CD4-positive, alpha-beta T cell (primary cell): ENCODE results near the gene INPP4A. TPM values are rescaled to one million over a fixed set of nuclear protein-coding genes. Genes with fewer than 3 reads are reported as not detected.
A peak's percentile ranks its signal among the peaks of the same experiment; 100 is the strongest.

ENCODE experiments used
- ATAC-seq: fragments of 200-7000 bp; cut with Tn5 transposase; one replicate; pipeline ENCODE4 v1.10.0; 2022; ENCODE audit warnings: mild to moderate bottlenecking; ENCODE audit not compliant: poor library complexity
- CTCF ChIA-PET: fragments of 350-600 bp; sonication (Branson Sonifier 250); formaldehyde crosslinking; loops from one replicate; lab custom pipeline; 2021; ENCODE audit warnings: antibody characterized with exemption, inconsistent platforms; lab: Charles Lee
- POLR2A ChIA-PET: fragments of 350-600 bp; sonication (Branson Sonifier 250); formaldehyde crosslinking; loops from one replicate; lab custom pipeline; 2021; ENCODE audit warnings: antibody characterized with exemption, inconsistent platforms; lab: Charles Lee
- DNase-seq, 14 experiments: peaks; one replicate each; pipeline ENCODE4 v3.0.0-alpha.2; 2013 to 2020; ENCODE audit warnings: mixed read lengths in 2 of 14
- H3K27ac ChIP-seq, 2 donors: one replicate each; pipeline versions ENCODE4 v1.5.1 to v1.7.0; 2013; ENCODE audit warnings: low read length in 2 of 2, low read depth in 1 of 2, mild to moderate bottlenecking in 1 of 2
- H3K27me3 ChIP-seq, 2 experiments: 1 replicate in 1 of 2; 2 replicates in 1 of 2; pipeline versions ENCODE4 v1.6.1 to v1.7.0; 2013; ENCODE audit warnings: low read length in 2 of 2, control low read depth in 1 of 2, mild to moderate bottlenecking in 1 of 2, moderate library complexity in 1 of 2; ENCODE audit not compliant: insufficient read depth in 2 of 2, control insufficient read depth in 1 of 2
- H3K36me3 ChIP-seq: one replicate; pipeline ENCODE4 v1.6.1; 2013; ENCODE audit warnings: low read length, control low read depth; ENCODE audit not compliant: insufficient read depth
- H3K4me1 ChIP-seq: one replicate; pipeline ENCODE4 v1.6.1; 2013; ENCODE audit warnings: low read length, control low read depth; ENCODE audit not compliant: insufficient read depth
- H3K4me3 ChIP-seq: one replicate; pipeline ENCODE4 v1.5.1; 2013; ENCODE audit warnings: mild to moderate bottlenecking, low read length, moderate library complexity
- H3K9me3 ChIP-seq, 2 experiments: 1 replicate in 1 of 2; 2 replicates in 1 of 2; pipeline versions ENCODE4 v1.6.1 to v1.7.0; 2013; ENCODE audit warnings: low read length in 2 of 2, mild to moderate bottlenecking in 2 of 2, control low read depth in 1 of 2, moderate library complexity in 1 of 2; ENCODE audit not compliant: control insufficient read depth in 1 of 2, insufficient read depth in 1 of 2
- H3K27ac Mint-ChIP-seq: one replicate; pipeline ENCODE4 v1.8.0; 2020; ENCODE audit warnings: mixed read lengths
- H3K27me3 Mint-ChIP-seq: one replicate; pipeline ENCODE4 v1.8.0; 2021; ENCODE audit warnings: mixed read lengths
- H3K36me3 Mint-ChIP-seq: one replicate; pipeline ENCODE4 v1.8.0; 2021; ENCODE audit warnings: low read depth, mixed read lengths
- H3K4me1 Mint-ChIP-seq: one replicate; pipeline ENCODE4 v1.8.0; 2021; ENCODE audit warnings: low read depth, mixed read lengths
- H3K4me3 Mint-ChIP-seq: one replicate; pipeline ENCODE4 v1.8.0; 2020; ENCODE audit warnings: mild to moderate bottlenecking, mixed read lengths
- H3K9me3 Mint-ChIP-seq: one replicate; pipeline ENCODE4 v1.8.0; 2020; ENCODE audit warnings: mixed read lengths
- intact Hi-C, 2 experiments: fragments of 100-400 bp; cut with DNase I in 1 of 2; cut with micrococcal nuclease in 1 of 2; formaldehyde crosslinking; loops; one replicate each; pipeline versions ENCODE4 v1.15.1 to v1.9.0; 2023 to 2025; cut with DNase I, micrococcal nuclease
- total RNA-seq, 174 experiments: library from RNA in 2 of 174; stranded (reverse) in 2 of 174; gene quantifications; one replicate each; pipeline ENCODE4 v1.2.3 and lab custom pipeline; 2021 to 2026
- TF ChIP-seq, protein P1 (sequence below): fragments of 200-600 bp; IDR thresholded peaks from one replicate; pipeline ENCODE4 v1.8.0; 2022; ENCODE audit warnings: antibody characterized with exemption, mild to moderate bottlenecking

The INPP4A gene
- total RNA-seq, 2 experiments from 2014 or later, result 86.4 to 89.2 TPM

DNA sequence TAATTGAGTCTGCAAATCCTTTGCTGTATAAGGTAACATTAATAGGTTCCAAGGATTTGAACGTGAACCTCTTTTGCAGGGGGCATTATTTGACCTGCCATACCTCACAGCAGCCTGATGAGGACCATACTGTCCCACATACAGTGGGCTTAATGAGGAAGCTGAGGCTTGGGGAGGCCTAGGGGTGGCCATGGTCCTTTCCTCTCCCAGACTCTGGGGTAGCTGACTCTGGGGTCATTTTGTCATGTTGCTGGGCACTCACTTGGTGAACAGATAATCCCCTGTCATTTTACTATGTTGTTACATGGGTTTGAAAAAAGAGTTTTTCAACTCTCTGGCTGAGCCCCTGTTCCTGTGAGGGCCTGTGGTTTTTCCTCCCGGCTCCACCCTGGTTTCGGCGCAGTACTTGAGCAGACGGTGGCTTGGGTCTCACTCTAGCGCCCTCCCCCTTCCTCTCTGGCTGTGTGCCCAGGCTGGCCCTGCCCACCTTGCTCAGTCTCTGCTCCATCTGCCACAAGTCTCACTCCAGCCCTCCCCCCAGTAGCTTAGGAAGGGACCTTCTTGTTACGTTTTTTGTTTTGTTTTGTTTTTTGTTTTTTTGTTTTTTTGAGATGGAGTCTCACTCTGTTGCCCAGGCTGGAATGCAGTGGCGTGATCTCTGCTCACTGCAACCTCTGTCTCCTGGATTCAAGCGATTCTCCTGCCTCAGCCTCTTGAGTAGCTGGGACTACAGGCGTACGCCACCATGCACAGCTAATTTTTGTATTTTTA, 21.0 kb downstream of the INPP4A start:
- Histone ChIP-seq H3K9me3 (no peaks in the 10 kb centered on the region), H3K27me3 (no peaks in the 10 kb centered on the region), H3K4me1 (peaks cover 95% of the 10 kb centered on the region), H3K27ac (peak overlapping the region; percentile 79 to 87), H3K4me3 (peak overlapping the region; percentile 40), H3K36me3 (no peaks in the 10 kb centered on the region)
- no peaks in the 10 kb centered on the region for H3K9me3 Mint-ChIP-seq
- H3K4me3 Mint-ChIP-seq, result peak overlapping the region; percentile 89
- no peaks in the 10 kb centered on the region for H3K27me3 Mint-ChIP-seq
- intact Hi-C loops, result loop anchor here (2.0 to 10.0 kb wide), 5 partner anchors 13 to 471 kb away; partner anchors contain the start of genes MGAT4A (in 1 of the 2) and TMEM131 (in 1 of the 2)
- TF ChIP-seq, protein P1, sequence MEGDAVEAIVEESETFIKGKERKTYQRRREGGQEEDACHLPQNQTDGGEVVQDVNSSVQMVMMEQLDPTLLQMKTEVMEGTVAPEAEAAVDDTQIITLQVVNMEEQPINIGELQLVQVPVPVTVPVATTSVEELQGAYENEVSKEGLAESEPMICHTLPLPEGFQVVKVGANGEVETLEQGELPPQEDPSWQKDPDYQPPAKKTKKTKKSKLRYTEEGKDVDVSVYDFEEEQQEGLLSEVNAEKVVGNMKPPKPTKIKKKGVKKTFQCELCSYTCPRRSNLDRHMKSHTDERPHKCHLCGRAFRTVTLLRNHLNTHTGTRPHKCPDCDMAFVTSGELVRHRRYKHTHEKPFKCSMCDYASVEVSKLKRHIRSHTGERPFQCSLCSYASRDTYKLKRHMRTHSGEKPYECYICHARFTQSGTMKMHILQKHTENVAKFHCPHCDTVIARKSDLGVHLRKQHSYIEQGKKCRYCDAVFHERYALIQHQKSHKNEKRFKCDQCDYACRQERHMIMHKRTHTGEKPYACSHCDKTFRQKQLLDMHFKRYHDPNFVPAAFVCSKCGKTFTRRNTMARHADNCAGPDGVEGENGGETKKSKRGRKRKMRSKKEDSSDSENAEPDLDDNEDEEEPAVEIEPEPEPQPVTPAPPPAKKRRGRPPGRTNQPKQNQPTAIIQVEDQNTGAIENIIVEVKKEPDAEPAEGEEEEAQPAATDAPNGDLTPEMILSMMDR, result no peak
- ChIA-PET POLR2A (interaction anchor here (0.6 to 8.8 kb wide), 18 partner anchors 10 to 752 kb away, joined by 3 to 213 read pairs (median 4); partner anchors contain the start of genes INPP4A, MGAT4A and ZAP70), CTCF (interaction anchor here (1.0 to 5.8 kb wide), 4 partner anchors 10 to 53 kb away, joined by 3 to 27 read pairs (median 3); no protein-coding TSS in a partner anchor)
- peak; percentile 71 for ATAC-seq
- H3K27ac Mint-ChIP-seq, result peak overlapping the region; percentile 95
- peak; percentile 62 to 94 (median 89) for DNase-seq
- peaks cover 90% of the 10 kb centered on the region for H3K4me1 Mint-ChIP-seq
- peaks cover 8% of the 10 kb centered on the region for H3K36me3 Mint-ChIP-seq

DNA sequence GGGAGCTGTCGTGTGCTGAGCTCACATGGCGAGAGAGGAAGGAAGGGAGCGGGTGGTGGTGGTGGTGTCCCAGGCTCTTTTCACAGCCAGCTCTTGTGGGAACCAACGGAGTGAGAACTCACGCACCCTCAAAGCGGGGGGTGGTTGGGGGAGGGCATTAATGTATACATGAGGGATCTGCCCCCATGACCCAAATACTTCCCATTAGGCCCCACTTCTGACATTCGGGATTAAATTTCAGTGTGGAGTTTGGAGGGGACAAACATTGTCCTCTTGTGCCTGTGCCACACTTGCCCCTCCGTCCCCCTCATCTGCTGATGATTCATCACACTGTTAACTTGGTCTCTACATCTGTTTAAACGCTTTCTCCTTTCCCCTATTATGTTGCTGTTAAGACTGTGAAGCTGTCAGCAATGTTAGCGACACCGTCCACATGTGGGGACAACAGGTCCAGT, 22.5 kb downstream of the INPP4A start:
- TF ChIP-seq, protein P1, result no peak
- Histone ChIP-seq H3K36me3 (no peaks in the 10 kb centered on the region), H3K27ac (peak overlapping the region; percentile 79 to 87), H3K9me3 (no peaks in the 10 kb centered on the region), H3K4me3 (no peak overlapping the region), H3K4me1 (peaks cover 95% of the 10 kb centered on the region), H3K27me3 (no peaks in the 10 kb centered on the region)
- POLR2A ChIA-PET, result interaction anchor here (1.1 to 8.8 kb wide), 6 partner anchors 12 to 38 kb away, joined by 3 to 213 read pairs (median 17); partner anchors contain the start of gene INPP4A
- CTCF ChIA-PET, result interaction anchor here (1.0 to 5.8 kb wide), 2 partner anchors 10 to 20 kb away, joined by 3 to 27 read pairs; no protein-coding TSS in a partner anchor
- intact Hi-C loops, result loop anchor here in 1 of 2 experiments (10.0 kb wide), 2 partner anchors 268 to 472 kb away; partner anchors contain the start of genes MGAT4A and TMEM131
- no peaks in the 10 kb centered on the region for H3K27me3 Mint-ChIP-seq
- DNase-seq (peak in 5 of 14 experiments; percentile 32 to 59 (median 45)), ATAC-seq (no peak)
- H3K4me3 Mint-ChIP-seq, result peak overlapping the region; percentile 89
- H3K36me3 Mint-ChIP-seq, result peaks cover 8% of the 10 kb centered on the region
- H3K4me1 Mint-ChIP-seq, result peaks cover 90% of the 10 kb centered on the region
- H3K9me3 Mint-ChIP-seq, result no peaks in the 10 kb centered on the region
- peak overlapping the region; percentile 95 for H3K27ac Mint-ChIP-seq

DNA sequence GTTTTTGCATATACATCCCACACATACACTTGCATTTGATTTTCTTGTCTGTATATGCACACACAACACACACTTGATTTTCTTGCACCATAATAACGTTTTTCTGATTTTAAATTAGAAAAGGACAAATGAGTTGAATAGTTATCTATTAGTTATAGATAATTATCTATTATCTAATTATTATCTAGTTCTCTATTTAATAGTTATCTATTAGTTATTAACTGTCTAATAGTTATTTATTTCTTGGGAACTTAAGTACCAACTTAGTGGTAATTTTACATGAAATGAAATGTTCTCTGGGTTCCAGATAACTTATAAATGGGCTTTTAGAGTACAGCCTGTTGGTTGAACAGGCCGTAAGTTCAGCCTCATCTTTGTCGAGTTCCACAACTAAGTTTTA, 23.0 kb downstream of the INPP4A start:
- Mint-ChIP-seq H3K4me1 (peaks cover 95% of the 10 kb centered on the region), H3K27me3 (no peaks in the 10 kb centered on the region), H3K9me3 (no peaks in the 10 kb centered on the region), H3K36me3 (peaks cover 13% of the 10 kb centered on the region), H3K4me3 (peak overlapping the region; percentile 89), H3K27ac (peak overlapping the region; percentile 95)
- Histone ChIP-seq H3K4me1 (peaks cover 95% of the 10 kb centered on the region), H3K9me3 (no peaks in the 10 kb centered on the region), H3K27me3 (no peaks in the 10 kb centered on the region), H3K4me3 (no peak overlapping the region), H3K36me3 (no peaks in the 10 kb centered on the region), H3K27ac (peak overlapping the region; percentile 79 to 87)
- no peak for DNase-seq
- intact Hi-C loops, result loop anchor here in 1 of 2 experiments (10.0 kb wide), 2 partner anchors 267 to 473 kb away; partner anchors contain the start of genes MGAT4A and TMEM131
- ATAC-seq, result no peak
- ChIA-PET CTCF (interaction anchor here (1.0 kb wide), 1 partner anchor 9 kb away, joined by 3 read pairs; no protein-coding TSS in a partner anchor), POLR2A (interaction anchor here (4.1 to 8.8 kb wide), 3 partner anchors 12 to 20 kb away, joined by 20 to 213 read pairs (median 53); partner anchors contain the start of gene INPP4A)
- TF ChIP-seq, protein P1, result no peak
